ENCODE data around the gene HDDC3. TPM values are rescaled to one million over a fixed set of nuclear protein-coding genes. Genes with fewer than 3 reads are reported as not detected.

Gene HDDC3, protein sequence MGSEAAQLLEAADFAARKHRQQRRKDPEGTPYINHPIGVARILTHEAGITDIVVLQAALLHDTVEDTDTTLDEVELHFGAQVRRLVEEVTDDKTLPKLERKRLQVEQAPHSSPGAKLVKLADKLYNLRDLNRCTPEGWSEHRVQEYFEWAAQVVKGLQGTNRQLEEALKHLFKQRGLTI
- total RNA-seq, result 9.5 and 11.4 TPM in 2 replicates
- long read RNA-seq, full-length matches to known transcripts, result 9 of 13 reads
- long read RNA-seq, partial matches to known transcripts, result 1 of 13 reads
- long read RNA-seq, other reads (novel, unspliced or antisense), result 3 of 13 reads

DNA sequence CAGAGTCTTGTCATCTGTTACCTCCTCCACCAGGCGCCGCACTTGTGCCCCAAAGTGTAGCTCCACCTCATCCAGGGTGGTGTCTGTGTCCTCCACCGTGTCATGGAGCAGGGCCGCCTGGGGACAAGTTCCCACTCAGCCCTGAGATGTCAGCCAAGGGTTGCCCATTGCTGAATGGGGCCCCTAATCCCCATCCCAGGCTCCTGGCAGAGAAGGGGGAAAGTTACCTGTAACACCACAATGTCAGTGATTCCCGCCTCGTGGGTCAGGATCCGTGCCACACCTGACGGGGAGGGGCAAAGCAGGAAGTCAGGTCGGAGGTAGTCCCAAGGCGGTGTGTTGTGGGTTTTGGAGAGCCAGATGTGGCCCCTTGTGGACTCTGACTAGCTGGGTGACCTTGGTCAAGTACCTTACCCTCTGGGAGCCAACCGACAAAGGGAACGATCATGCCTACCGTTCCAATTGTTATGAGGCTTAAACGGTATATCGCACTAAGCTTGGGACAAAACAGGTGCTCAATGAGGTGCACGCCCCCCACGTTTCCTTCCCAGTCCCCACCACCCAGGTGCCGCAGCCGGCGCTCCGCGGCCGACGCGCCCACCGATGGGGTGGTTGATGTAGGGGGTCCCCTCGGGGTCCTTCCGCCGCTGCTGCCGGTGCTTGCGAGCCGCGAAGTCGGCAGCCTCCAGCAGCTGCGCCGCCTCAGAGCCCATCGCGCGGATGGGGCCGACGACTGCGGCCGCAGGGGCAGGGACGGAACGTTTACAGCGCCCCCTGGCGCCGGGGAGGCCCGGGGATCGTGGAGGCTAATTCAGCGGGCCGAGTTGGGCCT is at the start of gene HDDC3:
Gene HDDC3 (minus strand): TSS at position 722 of the 832 bp plus-strand sequence. CDS start 9 bp downstream, at position 713.
- Mint-ChIP-seq H3K4me1 (ENCODE audit: unreplicated experiment) (peaks cover 33% of the 10 kb centered on the region), H3K27ac (ENCODE audit: unreplicated experiment) (peak within 1 kb of the TSS; percentile 87), H3K9me3 (ENCODE audit: unreplicated experiment) (no peaks in the 10 kb centered on the region), H3K4me3 (ENCODE audit: unreplicated experiment) (peak within 1 kb of the TSS; percentile 84), H3K27me3 (ENCODE audit: unreplicated experiment) (no peaks in the 10 kb centered on the region), H3K36me3 (ENCODE audit: unreplicated experiment) (peaks cover 4% of the 10 kb centered on the region)
- peak; percentile 96 for DNase-seq (ENCODE audit: extremely low spot score, unreplicated experiment)
- TF ChIP-seq, protein P1, sequence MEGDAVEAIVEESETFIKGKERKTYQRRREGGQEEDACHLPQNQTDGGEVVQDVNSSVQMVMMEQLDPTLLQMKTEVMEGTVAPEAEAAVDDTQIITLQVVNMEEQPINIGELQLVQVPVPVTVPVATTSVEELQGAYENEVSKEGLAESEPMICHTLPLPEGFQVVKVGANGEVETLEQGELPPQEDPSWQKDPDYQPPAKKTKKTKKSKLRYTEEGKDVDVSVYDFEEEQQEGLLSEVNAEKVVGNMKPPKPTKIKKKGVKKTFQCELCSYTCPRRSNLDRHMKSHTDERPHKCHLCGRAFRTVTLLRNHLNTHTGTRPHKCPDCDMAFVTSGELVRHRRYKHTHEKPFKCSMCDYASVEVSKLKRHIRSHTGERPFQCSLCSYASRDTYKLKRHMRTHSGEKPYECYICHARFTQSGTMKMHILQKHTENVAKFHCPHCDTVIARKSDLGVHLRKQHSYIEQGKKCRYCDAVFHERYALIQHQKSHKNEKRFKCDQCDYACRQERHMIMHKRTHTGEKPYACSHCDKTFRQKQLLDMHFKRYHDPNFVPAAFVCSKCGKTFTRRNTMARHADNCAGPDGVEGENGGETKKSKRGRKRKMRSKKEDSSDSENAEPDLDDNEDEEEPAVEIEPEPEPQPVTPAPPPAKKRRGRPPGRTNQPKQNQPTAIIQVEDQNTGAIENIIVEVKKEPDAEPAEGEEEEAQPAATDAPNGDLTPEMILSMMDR (IDR thresholded peaks at IDR 0.05), result peak; percentile 97

DNA sequence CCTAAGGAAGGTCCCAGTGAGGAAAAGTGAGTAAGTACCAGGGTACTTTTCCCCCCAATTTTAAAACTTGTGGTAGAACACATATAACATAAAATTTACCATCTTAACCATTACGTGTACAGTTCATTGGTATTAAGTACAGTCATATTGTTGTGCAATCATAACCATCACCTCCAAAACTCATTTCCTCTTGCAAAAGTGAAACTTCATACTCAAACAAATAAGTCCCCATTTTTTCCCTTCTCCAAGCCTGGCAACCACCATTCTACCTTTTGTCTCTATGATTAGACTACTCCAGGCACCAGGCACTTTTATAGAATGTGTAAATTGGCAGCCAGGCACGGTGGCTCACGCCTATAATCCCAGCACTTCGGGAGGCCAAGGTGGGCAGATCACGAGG is 49.8 kb upstream of the HDDC3 start:
- TF ChIP-seq, protein P1 (IDR thresholded peaks at IDR 0.05), result no peak
- Mint-ChIP-seq H3K4me1 (ENCODE audit: unreplicated experiment) (peaks cover 11% of the 10 kb centered on the region), H3K9me3 (ENCODE audit: unreplicated experiment) (no peaks in the 10 kb centered on the region), H3K36me3 (ENCODE audit: unreplicated experiment) (peaks cover 9% of the 10 kb centered on the region), H3K27ac (ENCODE audit: unreplicated experiment) (no peak overlapping the region), H3K4me3 (ENCODE audit: unreplicated experiment) (no peak overlapping the region), H3K27me3 (ENCODE audit: unreplicated experiment) (no peaks in the 10 kb centered on the region)
- no peak for DNase-seq (ENCODE audit: extremely low spot score, unreplicated experiment)

DNA sequence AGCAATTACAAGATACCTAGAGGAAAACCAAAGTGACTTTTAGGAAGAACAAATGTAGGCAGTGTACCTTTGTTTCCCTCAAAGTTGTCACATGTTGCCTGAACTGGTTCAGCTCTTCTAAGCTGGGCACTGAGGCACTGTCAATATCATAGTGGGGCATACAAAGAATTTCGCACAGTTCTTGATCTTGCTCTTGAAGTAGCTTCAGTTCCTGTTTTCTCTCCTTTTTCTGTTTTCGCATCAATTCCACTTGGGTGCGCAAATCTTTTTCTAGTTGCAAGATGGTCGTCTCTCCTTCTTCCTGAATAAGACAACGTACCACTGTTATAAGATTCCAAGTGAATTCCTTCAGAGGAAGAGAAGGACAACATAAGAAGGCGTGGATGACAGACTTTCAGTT is 49.3 kb upstream of the HDDC3 start:
- no peak overlapping the region for H3K4me3 Mint-ChIP-seq (ENCODE audit: unreplicated experiment)
- peaks cover 9% of the 10 kb centered on the region for H3K36me3 Mint-ChIP-seq (ENCODE audit: unreplicated experiment)
- no peak overlapping the region for H3K27ac Mint-ChIP-seq (ENCODE audit: unreplicated experiment)
- TF ChIP-seq, protein P1 (IDR thresholded peaks at IDR 0.05), result no peak
- no peaks in the 10 kb centered on the region for H3K9me3 Mint-ChIP-seq (ENCODE audit: unreplicated experiment)
- no peaks in the 10 kb centered on the region for H3K27me3 Mint-ChIP-seq (ENCODE audit: unreplicated experiment)
- peaks cover 9% of the 10 kb centered on the region for H3K4me1 Mint-ChIP-seq (ENCODE audit: unreplicated experiment)
- DNase-seq (ENCODE audit: extremely low spot score, unreplicated experiment), result no peak

DNA sequence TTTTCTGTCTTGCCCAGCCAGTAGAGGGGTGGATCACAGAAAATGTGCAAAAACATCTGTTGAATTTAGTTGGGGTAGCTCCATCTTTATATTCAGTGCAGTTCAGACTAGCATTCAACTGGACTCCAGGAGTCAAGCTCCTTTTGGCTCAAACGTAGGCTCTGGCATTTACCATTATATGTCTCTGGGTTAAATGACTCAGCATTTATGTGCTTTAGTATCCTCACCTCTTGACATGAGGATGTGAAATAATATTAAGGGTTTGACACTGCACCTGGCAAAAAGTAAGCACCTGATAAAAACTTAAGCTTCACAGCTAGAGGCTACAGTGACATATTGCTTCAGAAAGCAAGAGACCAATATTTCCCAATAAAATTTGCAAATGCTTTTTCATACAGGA is 47.2 kb upstream of the HDDC3 start:
- DNase-seq (ENCODE audit: extremely low spot score, unreplicated experiment), result no peak
- H3K27ac Mint-ChIP-seq (ENCODE audit: unreplicated experiment), result no peak overlapping the region
- no peak overlapping the region for H3K4me3 Mint-ChIP-seq (ENCODE audit: unreplicated experiment)
- peaks cover 15% of the 10 kb centered on the region for H3K36me3 Mint-ChIP-seq (ENCODE audit: unreplicated experiment)
- H3K4me1 Mint-ChIP-seq (ENCODE audit: unreplicated experiment), result peaks cover 6% of the 10 kb centered on the region
- H3K9me3 Mint-ChIP-seq (ENCODE audit: unreplicated experiment), result no peaks in the 10 kb centered on the region
- H3K27me3 Mint-ChIP-seq (ENCODE audit: unreplicated experiment), result no peaks in the 10 kb centered on the region
- TF ChIP-seq, protein P1 (IDR thresholded peaks at IDR 0.05), result no peak

DNA sequence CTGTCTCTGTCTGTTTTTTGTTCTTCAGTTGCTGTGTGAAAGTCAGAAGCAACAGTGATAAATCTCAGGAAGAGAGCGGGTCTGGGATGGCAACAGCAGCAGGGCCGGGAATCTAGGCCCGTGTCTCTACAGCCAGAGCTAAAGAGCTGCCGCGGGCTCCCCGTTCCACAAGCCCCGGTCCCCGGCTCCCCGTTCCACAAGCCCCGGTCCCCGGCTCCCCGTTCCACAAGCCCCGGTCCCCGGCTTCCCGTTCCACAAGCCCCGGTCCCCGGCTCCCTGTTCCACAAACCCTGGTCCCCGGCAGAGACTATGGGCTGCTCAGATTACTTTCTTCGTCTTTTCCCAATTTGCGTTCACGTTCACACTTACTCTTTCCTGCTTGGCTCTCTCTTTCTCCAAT is 41.9 kb upstream of the HDDC3 start:
- Mint-ChIP-seq H3K36me3 (ENCODE audit: unreplicated experiment) (peaks cover 15% of the 10 kb centered on the region), H3K27ac (ENCODE audit: unreplicated experiment) (no peak overlapping the region), H3K4me3 (ENCODE audit: unreplicated experiment) (no peak overlapping the region), H3K9me3 (ENCODE audit: unreplicated experiment) (no peaks in the 10 kb centered on the region), H3K27me3 (ENCODE audit: unreplicated experiment) (no peaks in the 10 kb centered on the region), H3K4me1 (ENCODE audit: unreplicated experiment) (peaks cover 3% of the 10 kb centered on the region)
- TF ChIP-seq, protein P1 (IDR thresholded peaks at IDR 0.05), result no peak
- DNase-seq (ENCODE audit: extremely low spot score, unreplicated experiment), result no peak

Measured in osteocyte (in vitro differentiated cells).